ES-I3 (cell line): Measurements from ENCODE around the gene ZNF14.
"Not testable (repeated sequence)": the region's sequence is repeated elsewhere in the genome, so short reads cannot be mapped to it uniquely, and the experiment has no call there.

Experiments
- H3K36me3 ChIP-seq: 2 replicates; pipeline ENCODE4 v1.6.1; 2013; ENCODE audit warnings: mild to moderate bottlenecking, low read length, control low read depth, moderate library complexity; ENCODE audit not compliant: insufficient read depth
- H3K4me1 ChIP-seq: 2 replicates; pipeline ENCODE4 v1.6.1; 2013; ENCODE audit warnings: mild to moderate bottlenecking, control low read depth, low read length; ENCODE audit not compliant: insufficient read depth
- H3K9ac ChIP-seq: 2 replicates; pipeline ENCODE4 v1.6.1; 2013; ENCODE audit warnings: low read depth, mild to moderate bottlenecking, low read length, moderate library complexity
- H3K9me3 ChIP-seq: 2 replicates; pipeline ENCODE4 v1.6.1; 2013; ENCODE audit warnings: mild to moderate bottlenecking, low read length, moderate library complexity; ENCODE audit not compliant: control insufficient read depth, insufficient read depth

Gene ZNF14

DNA sequence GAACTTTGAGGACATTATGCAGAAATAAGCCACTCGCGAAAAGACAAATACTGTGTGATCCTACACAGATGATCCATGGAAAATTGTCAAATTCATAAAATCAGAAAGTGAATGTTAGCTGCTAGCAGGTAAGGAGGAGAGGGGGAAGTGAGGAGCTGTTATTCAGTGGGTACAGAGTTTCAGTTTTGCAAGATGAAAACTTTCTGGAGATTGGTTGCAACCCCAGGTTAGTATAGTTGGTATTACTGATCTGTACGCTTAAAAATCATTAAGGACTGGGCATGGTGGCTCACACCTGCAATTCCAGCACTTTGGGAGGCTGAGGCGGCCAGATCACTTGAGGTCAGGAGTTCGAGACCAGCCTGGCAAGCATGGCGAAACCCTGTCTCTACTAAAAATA lies 46.3 kb downstream of the ZNF14 start:
- Histone ChIP-seq H3K9ac (no peak overlapping the region), H3K4me1 (no peaks in the 10 kb centered on the region), H3K9me3 (no peaks in the 10 kb centered on the region), H3K36me3 (no peaks in the 10 kb centered on the region)

DNA sequence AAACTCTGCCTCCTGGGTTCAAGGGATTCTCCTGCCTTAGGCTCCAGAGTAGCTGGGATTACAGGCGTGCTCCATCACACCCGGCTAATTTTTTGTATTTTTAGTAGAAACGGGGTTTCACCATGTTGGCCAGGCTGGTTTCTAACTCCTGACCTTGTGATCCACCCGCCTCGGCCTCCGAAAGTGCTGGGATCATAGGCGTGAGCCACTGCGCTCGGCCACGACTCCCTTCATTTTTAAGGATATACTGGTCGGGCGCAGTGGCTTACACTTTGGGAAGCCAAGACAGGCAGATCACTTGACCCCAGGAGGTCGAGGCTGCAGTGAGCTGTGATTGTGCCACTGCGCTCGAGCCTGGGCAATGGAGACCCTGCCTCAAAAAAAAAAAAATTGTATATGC lies 46.8 kb downstream of the ZNF14 start:
- not testable (repeated sequence) for H3K36me3 ChIP-seq, H3K9ac ChIP-seq, H3K4me1 ChIP-seq, H3K9me3 ChIP-seq

DNA sequence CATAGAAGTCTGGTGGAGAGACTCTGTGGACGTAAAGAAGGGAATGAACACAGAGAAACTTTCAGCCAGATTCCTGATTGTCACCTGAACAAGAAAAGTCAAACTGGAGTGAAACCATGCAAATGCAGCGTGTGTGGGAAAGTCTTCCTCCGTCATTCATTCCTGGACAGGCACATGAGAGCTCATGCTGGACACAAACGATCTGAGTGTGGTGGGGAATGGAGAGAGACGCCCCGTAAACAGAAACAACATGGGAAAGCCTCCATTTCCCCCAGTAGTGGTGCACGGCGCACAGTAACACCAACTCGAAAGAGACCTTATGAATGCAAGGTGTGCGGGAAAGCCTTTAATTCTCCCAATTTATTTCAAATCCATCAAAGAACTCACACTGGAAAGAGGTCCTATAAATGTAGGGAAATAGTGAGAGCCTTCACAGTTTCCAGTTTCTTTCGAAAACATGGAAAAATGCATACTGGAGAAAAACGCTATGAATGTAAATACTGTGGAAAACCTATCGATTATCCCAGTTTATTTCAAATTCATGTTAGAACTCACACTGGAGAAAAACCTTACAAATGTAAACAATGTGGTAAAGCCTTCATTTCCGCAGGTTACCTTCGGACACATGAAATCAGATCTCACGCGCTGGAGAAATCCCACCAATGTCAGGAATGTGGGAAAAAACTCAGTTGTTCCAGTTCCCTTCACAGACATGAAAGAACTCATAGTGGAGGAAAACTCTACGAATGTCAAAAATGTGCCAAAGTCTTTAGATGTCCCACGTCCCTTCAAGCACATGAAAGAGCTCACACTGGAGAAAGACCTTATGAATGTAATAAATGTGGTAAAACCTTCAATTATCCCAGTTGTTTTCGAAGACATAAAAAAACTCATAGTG lies 53.5 kb downstream of the ZNF14 start:
- Histone ChIP-seq H3K4me1 (no peaks in the 10 kb centered on the region), H3K36me3 (peaks cover 37% of the 10 kb centered on the region), H3K9me3 (peaks cover 34% of the 10 kb centered on the region)

DNA sequence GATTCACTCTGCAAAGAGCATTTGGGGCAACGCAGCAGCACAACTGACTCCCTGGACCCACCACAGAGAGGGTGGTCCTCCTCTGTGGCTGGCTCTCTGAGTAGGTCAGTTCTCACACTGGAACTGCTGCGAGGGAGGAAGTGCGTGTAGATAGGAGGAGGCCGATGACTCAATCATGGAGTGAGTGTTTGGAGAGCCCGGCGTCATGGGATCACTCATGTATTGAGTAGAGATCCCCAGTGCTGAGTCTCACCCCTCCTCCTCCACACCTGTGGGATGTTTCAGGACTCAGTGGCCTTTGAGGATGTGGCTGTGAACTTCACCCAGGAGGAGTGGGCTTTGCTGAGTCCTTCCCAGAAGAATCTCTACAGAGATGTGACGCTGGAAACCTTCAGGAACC lies 55.3 kb downstream of the ZNF14 start:
- Histone ChIP-seq H3K36me3 (peaks cover 37% of the 10 kb centered on the region), H3K9me3 (peaks cover 34% of the 10 kb centered on the region), H3K9ac (no peak overlapping the region), H3K4me1 (no peaks in the 10 kb centered on the region)

More for the DNA sequence above, 53.5 kb downstream of the ZNF14 start:
- no peak overlapping the region for H3K9ac ChIP-seq

DNA sequence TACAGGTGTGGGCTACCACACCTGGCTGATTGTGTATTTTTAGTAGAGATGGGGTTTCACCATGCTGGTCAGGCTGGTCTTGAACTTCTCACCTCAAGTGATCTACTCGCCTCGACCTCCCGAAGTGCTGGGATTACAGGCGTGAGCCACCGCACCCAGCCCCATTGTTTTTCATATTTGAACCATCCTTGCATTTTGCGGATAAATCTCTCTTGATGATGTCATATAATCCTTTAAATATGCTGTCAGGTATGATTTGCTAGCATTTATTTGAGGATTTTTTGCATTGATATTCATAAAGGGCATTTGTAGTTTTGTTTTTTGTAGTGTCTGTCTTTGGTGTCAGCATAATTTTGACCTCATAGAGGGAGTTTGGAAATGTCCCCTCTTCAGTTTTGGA lies 58.6 kb downstream of the ZNF14 start:
- Histone ChIP-seq H3K9ac (no peak overlapping the region), H3K36me3 (peaks cover 27% of the 10 kb centered on the region), H3K9me3 (peaks cover 23% of the 10 kb centered on the region), H3K4me1 (peaks cover 4% of the 10 kb centered on the region; the same call in 1 of the 2 replicates)

DNA sequence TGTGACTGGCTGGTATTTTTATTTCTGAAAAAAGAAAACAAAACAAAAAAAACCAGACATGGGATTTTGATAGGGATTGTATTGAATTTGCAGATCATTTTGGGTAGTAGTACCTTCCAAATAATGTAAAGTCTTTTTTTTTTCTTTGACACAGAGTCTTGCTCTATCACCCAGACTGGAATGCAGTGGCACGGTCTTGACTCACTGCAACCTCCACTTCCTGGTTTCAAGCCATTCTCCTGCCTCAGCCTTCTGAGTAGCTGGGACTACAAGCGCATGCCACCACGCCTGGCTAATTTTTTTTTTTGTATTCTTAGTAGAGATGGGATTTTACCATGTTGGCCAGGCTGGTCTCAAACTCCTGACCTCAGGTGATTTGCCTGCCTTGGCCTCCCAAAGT lies 60.1 kb downstream of the ZNF14 start:
- peaks cover 14% of the 10 kb centered on the region for H3K36me3 ChIP-seq
- H3K9ac ChIP-seq, result no peak overlapping the region
- peaks cover 8% of the 10 kb centered on the region for H3K9me3 ChIP-seq
- H3K4me1 ChIP-seq, result peaks cover 4% of the 10 kb centered on the region; the same call in 1 of the 2 replicates

DNA sequence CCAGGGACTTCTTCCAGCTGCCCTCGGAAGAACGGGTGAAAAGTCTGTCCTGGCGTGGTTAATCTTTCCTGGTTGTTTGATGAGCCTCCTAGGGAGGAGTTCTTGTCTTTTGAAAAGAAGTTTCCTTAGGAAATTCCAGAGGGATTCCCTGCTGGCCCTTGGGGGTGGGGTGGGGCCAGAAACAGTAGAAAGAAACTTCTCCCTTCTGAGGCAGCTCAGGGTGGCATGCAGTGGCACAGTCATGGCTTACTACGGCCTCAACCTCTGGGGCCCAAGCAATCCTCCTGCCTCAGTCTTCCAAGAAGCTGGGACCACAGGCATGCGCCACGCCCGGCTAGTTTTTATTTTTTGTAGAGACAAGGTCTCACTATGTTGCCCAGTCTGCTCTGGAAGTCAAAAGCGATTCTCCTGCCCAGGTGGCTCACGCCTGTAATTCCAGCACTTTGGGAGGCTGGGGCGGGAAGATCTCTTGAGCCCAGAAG lies 62.8 kb downstream of the ZNF14 start:
- no peaks in the 10 kb centered on the region for H3K9me3 ChIP-seq
- peaks cover 4% of the 10 kb centered on the region; the same call in 1 of the 2 replicates for H3K4me1 ChIP-seq
- no peaks in the 10 kb centered on the region for H3K36me3 ChIP-seq
- peak overlapping the region; percentile 75; the same call in 1 of the 2 replicates for H3K9ac ChIP-seq

DNA sequence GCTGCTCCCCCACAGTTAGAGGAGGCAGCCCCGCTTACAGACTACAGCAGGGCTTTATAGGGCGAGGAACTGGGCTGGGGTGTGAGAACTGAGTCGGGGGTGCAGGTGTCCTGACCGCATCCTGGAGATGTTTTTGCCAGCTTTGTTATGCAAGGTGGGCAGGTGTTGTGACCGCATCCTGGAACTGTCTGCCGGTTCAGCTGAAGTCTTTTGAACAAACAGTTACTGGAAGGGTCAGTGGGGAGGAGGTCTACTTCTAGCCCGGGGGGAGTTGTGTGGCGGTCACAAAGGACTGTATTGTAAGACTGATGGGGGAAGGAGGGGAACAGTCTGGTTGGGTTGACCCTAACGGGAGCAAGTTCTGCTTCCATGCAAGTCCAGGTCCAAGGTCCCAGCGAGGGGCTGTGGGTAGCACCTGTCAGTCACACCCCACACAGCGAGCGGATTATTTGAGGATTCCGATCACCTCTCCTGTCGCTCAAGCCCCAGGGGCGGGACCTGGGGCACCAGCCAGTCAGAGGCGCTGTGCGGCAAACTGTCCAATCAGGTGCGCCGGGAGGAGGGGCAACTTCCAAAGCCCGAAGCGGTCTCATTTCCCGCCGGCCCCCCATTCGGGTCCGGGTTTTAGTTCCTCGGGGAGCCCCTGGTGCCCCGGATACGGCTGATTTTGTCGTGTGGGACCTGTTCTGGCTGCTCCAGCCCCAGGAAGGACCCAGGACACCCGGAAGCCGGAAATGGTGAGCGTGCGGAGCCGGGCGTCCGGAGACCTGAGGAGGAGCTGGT lies 64.5 kb downstream of the ZNF14 start, which contains the start of gene ZNF101:
ZNF101 (plus strand) TSS at position 610 of the 783 bp plus-strand sequence; CDS start at position 735, 125 bp downstream.
- Histone ChIP-seq H3K36me3 (no peaks in the 10 kb centered on the region), H3K9ac (peak within 1 kb of the TSS; percentile 75), H3K9me3 (no peaks in the 10 kb centered on the region), H3K4me1 (peaks cover 4% of the 10 kb centered on the region; the same call in 1 of the 2 replicates)

DNA sequence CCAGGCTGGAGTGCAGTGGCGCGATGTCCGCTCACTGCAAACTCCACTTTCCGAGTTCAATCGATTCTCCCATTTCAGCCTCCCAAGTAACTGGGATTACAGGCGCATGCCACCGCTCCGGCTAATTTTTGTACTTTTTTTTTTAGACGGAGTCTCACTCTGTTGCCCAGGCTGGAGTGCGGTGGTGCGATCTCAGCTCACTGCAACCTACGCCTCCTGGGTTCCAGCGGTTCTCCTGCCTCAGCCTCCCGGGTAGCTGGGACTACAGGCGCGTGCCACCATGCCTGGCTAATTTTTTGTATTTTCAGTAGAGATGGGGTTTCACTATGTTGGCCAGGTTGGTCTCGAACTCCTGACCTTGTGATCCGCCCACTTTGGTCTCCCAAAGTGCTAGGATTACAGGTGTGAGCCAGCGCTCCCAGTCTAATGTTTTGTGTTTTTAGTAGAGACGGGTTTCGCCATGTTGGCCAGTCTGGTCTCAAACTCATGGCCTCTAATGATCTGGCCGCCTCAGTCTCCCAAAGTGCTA lies 67.4 kb downstream of the ZNF14 start:
- H3K36me3 ChIP-seq, H3K9me3 ChIP-seq, H3K9ac ChIP-seq: not testable (repeated sequence)
- peaks cover 15% of the 10 kb centered on the region; the same call in 1 of the 2 replicates for H3K4me1 ChIP-seq

DNA sequence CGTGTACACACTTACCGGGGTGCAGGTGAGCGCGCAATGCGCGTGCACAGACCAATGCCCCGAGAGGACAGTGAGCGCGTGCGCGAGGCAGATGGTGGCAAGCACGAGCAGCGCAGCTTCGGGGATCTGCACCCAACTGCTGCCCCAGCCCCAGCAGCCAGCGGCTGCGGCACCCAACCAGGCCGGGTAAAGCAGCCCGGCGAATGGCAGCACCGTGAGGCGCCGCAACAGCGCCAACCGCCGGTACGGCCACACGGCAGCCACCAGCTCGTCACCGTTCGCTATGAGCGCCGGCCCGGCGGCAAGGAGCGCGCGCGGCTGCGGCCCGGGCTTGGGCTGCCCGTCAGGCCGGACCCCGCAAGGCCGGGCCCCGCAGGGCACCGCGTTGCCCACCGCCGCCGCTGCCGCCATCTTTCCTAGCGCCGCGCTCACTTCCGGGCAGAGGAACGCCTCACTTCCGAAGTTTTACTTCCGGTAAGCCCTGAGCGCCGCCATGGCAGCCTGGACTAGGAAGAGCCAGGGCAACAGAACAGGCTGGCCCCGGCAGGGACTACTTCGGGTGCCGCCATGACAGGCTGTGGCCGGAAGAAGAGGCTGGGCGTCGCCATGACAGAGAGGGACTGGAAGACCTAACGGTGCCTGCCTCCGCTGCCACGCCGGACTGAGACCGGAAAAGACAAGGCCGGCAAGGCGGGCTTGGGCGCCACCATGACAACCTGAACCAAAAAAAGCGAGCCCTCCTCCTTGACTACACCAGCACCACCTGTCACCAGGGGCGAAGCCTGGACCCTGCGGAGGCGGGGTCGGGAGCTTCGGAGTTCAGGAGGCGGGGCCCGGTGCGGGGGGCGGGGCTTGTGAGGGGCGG lies 69.4 kb downstream of the ZNF14 start, which contains the start of gene ATP13A1:
ATP13A1 (minus strand) TSS at position 421 of the 865 bp plus-strand sequence; CDS start at position 411, 10 bp downstream.
- peak within 1 kb of the TSS; percentile 88 for H3K9ac ChIP-seq
- peaks cover 12% of the 10 kb centered on the region; the same call in 1 of the 2 replicates for H3K4me1 ChIP-seq
- H3K9me3 ChIP-seq, result no peaks in the 10 kb centered on the region
- H3K36me3 ChIP-seq, result peaks cover 7% of the 10 kb centered on the region

DNA sequence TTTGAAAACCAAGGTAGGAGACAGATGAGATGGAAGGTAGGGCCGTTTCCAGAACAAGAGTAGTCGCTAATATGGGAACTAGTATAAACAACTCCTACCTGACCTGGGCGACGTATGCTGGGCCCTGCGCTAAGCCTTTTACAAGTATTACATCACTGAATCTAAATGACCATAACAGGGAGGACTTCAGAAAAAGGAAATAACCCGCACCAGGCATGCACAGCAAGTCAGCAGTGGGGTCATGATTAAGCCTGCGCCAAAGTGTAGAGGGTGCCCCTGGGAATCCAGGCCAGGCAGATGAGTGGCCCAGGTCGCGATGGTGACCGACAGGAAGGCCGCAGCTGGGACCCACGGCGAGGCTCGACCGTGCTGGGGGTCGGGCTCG lies 70.0 kb downstream of the ZNF14 start:
- peaks cover 12% of the 10 kb centered on the region for H3K36me3 ChIP-seq
- peak overlapping the region; percentile 88 for H3K9ac ChIP-seq
- peaks cover 12% of the 10 kb centered on the region; the same call in 1 of the 2 replicates for H3K4me1 ChIP-seq
- no peaks in the 10 kb centered on the region for H3K9me3 ChIP-seq

DNA sequence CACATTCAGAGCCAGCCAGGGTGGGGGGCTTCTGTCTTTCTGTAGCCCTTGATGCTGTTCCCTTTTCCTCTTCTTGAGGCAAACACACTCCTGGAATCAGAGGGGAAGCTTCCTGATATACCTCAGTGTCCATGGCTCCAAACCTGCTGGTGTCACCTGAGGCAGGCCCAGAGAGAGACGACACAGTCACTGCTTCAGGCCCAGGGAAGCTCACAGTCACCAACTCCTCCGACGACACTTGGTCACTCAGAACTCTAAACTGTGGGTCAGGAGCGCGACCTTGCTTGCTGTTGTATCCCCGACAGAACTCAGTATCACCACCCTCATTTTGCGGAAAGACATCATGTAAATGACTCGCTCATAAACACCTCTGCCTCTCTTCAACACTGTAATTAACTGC lies 70.6 kb downstream of the ZNF14 start:
- Histone ChIP-seq H3K4me1 (peaks cover 12% of the 10 kb centered on the region; the same call in 1 of the 2 replicates), H3K9ac (peak overlapping the region; percentile 88; the same call in 1 of the 2 replicates), H3K9me3 (no peaks in the 10 kb centered on the region), H3K36me3 (peaks cover 14% of the 10 kb centered on the region)

DNA sequence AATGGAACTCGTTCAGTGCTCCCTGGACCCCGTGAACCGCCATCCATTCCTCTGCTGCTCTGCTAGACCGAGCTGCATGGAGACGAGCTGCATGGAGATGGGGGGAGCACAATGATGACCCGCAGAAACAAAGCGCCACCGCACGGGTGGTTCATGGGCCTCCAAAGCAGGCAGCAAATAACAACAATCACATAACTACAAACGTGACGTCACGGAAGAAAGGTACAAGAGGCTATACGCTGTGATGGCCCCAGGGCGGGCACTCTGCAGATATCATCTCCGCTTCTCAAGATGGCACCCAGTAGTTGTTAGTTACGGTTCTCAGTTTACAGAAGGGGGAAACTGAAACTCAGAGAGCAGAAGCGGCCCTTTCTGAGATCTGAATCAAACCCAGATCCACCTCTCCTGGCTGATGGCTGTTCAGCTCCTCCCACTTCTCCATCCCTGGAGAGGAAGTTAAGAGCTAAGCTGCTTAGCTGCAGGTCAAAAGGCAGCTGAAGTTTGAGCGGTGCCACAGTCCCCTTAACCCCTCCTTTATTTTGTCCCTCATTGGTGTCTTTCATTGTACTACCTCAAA lies 71.1 kb downstream of the ZNF14 start:
- Histone ChIP-seq H3K9ac (no peak overlapping the region), H3K36me3 (peaks cover 20% of the 10 kb centered on the region), H3K4me1 (peaks cover 12% of the 10 kb centered on the region; the same call in 1 of the 2 replicates), H3K9me3 (no peaks in the 10 kb centered on the region)
